Caco-2 (cell line): Measurements from ENCODE around the gene TGIF1. TPM values are rescaled to one million over a fixed set of nuclear protein-coding genes. Genes with fewer than 3 reads are reported as not detected.

Experiments
- BruUV-seq: library from RNA; stranded (reverse); fragments of 400-500 nt; replicated peaks from 2 replicates; lab custom pipeline; 2021; lab: Mats Ljungman, UMichigan
- CTCF ChIA-PET: fragments of 300-600 bp; sonication (Branson Sonifier 250); formaldehyde crosslinking; loops from one replicate; lab custom pipeline; 2022; ENCODE audit warnings: antibody characterized with exemption; lab: Charles Lee
- POLR2A ChIA-PET: fragments of 300-600 bp; sonication (Branson Sonifier 250); formaldehyde crosslinking; loops from one replicate; lab custom pipeline; 2022; ENCODE audit warnings: antibody characterized with exemption; lab: Charles Lee
- DNase-seq, 2 experiments: peaks; one replicate each; pipeline versions ENCODE4 v3.0.0 to v3.0.0-alpha.2; 2020 to 2022
- H3K27me3 ChIP-seq: replicated peaks from 2 replicates; pipeline ENCODE4 v1.6.0; 2011; ENCODE audit warnings: low read length; ENCODE audit not compliant: control insufficient read depth, insufficient read depth
- H3K36me3 ChIP-seq: 2 replicates; pipeline ENCODE4 v1.5.1; 2011; ENCODE audit warnings: low read length; ENCODE audit not compliant: control insufficient read depth, insufficient read depth
- H3K4me1 ChIP-seq: fragments of 250-450 bp; sonication (Bioruptor Pico); 2 replicates; pipeline ENCODE4 v1.5.1; 2020; ENCODE audit warnings: mild to moderate bottlenecking
- H3K4me3 ChIP-seq: 2 replicates; pipeline ENCODE4 v1.5.1; 2011; ENCODE audit warnings: low read depth, mild to moderate bottlenecking, control low read depth, low read length
- H3K9me3 ChIP-seq: fragments of 250-450 bp; sonication (Bioruptor Pico); 2 replicates; pipeline ENCODE4 v1.5.1; 2020; ENCODE audit warnings: mild to moderate bottlenecking, moderate library complexity
- H3K27ac Mint-ChIP-seq: one replicate; pipeline ENCODE4 v1.8.0; 2022; ENCODE audit warnings: mixed read lengths; ENCODE audit not compliant: unreplicated experiment
- H3K27me3 Mint-ChIP-seq: one replicate; pipeline ENCODE4 v1.8.0; 2022; ENCODE audit warnings: mixed read lengths; ENCODE audit not compliant: insufficient read depth, unreplicated experiment
- H3K36me3 Mint-ChIP-seq: one replicate; pipeline ENCODE4 v1.8.0; 2022; ENCODE audit warnings: mild to moderate bottlenecking, mixed read lengths; ENCODE audit not compliant: insufficient read depth, unreplicated experiment
- H3K4me1 Mint-ChIP-seq: one replicate; pipeline ENCODE4 v1.8.0; 2022; ENCODE audit warnings: low read depth, mixed read lengths; ENCODE audit not compliant: unreplicated experiment
- H3K4me3 Mint-ChIP-seq: one replicate; pipeline ENCODE4 v1.8.0; 2022; ENCODE audit warnings: mild to moderate bottlenecking, moderate library complexity, mixed read lengths; ENCODE audit not compliant: unreplicated experiment
- H3K9me3 Mint-ChIP-seq: one replicate; pipeline ENCODE4 v1.8.0; 2022; ENCODE audit warnings: mixed read lengths; ENCODE audit not compliant: unreplicated experiment
- intact Hi-C: fragments of 100-400 bp; cut with micrococcal nuclease; formaldehyde crosslinking; loops from one replicate; pipeline ENCODE4 v1.10.0; 2022; ENCODE audit not compliant: unreplicated experiment
- total RNA-seq: library from RNA; stranded (reverse); gene quantifications from 2 replicates; pipeline ENCODE4 v1.2.3, GENCODE V29; 2022
- TF ChIP-seq, protein P1 (sequence below), 2 experiments: fragments of 200-600 bp in 1 of 2; IDR thresholded peaks; 1 replicate in 1 of 2; 2 replicates in 1 of 2; pipeline versions ENCODE4 v1.5.1 to v1.8.0; 2011 to 2022; ENCODE audit warnings: antibody characterized with exemption in 1 of 2, control low read depth in 1 of 2, inconsistent platforms in 1 of 2, low read depth in 1 of 2, low read length in 1 of 2, mild to moderate bottlenecking in 1 of 2, moderate library complexity in 1 of 2; ENCODE audit not compliant: insufficient read depth in 1 of 2, severe bottlenecking in 1 of 2, unreplicated experiment in 1 of 2

TGIF1 gene
- total RNA-seq, 1 experiment from 2014 or later: 107 TPM

DNA sequence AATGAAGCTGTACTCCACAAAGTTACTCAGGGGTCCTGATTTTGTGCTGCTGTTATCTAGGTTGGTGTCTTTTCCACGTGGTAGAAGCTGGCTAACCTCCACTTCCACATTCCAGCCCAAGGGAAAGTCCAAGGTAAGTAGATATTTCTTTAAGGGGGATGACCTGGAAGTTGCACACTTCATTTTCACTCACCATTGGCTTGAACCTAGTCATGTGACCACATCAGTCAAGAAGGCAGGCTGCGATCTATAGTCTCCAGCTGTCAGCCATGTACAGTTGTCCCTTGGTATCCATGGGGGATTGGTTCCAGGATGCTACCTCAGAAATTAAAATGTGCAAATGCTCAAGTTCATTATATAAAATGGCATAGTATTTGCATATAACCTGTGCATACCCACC is 31.9 kb upstream of the TGIF1 start:
- TF ChIP-seq, protein P1, sequence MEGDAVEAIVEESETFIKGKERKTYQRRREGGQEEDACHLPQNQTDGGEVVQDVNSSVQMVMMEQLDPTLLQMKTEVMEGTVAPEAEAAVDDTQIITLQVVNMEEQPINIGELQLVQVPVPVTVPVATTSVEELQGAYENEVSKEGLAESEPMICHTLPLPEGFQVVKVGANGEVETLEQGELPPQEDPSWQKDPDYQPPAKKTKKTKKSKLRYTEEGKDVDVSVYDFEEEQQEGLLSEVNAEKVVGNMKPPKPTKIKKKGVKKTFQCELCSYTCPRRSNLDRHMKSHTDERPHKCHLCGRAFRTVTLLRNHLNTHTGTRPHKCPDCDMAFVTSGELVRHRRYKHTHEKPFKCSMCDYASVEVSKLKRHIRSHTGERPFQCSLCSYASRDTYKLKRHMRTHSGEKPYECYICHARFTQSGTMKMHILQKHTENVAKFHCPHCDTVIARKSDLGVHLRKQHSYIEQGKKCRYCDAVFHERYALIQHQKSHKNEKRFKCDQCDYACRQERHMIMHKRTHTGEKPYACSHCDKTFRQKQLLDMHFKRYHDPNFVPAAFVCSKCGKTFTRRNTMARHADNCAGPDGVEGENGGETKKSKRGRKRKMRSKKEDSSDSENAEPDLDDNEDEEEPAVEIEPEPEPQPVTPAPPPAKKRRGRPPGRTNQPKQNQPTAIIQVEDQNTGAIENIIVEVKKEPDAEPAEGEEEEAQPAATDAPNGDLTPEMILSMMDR (IDR thresholded peaks at IDR 0.05; ENCODE audit: insufficient read depth in 1 of 2, low read depth in 1 of 2, low read length in 1 of 2, severe bottlenecking in 1 of 2, unreplicated experiment in 1 of 2): no peak
- Histone ChIP-seq H3K9me3 (no peaks in the 10 kb centered on the region; the same call in 1 of the 2 replicates), H3K36me3 (no peaks in the 10 kb centered on the region; the same call in 1 of the 2 replicates), H3K27me3 (no peaks in the 10 kb centered on the region), H3K4me1 (no peaks in the 10 kb centered on the region), H3K4me3 (no peak overlapping the region)
- no peaks in the 10 kb centered on the region for H3K4me1 Mint-ChIP-seq
- DNase-seq: no peak
- no TSS peak for BruUV-seq
- CTCF ChIA-PET: no interaction called here
- intact Hi-C loops: no loop called here
- H3K4me3 Mint-ChIP-seq: no peak overlapping the region
- POLR2A ChIA-PET: no interaction called here
- no peak overlapping the region for H3K27ac Mint-ChIP-seq
- H3K27me3 Mint-ChIP-seq: no peaks in the 10 kb centered on the region
- H3K9me3 Mint-ChIP-seq: no peaks in the 10 kb centered on the region
- H3K36me3 Mint-ChIP-seq: no peaks in the 10 kb centered on the region

DNA sequence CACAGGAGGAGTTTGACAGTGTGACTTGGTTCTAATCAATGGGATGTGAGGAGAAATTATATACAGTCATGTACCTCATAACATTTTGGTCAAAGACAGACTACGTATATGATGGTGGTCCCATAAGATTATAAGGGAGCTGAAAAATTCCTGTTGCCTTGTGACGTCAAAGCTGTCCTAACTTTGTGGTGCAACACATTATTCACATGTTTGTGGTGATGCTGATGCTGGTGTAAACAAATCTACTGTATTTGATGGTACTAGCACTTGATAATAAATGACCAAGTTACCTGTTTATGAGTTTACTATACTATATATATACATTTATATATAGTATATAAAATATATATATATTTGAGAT is 29.1 kb upstream of the TGIF1 start:
- ChIA-PET CTCF (no interaction called here), POLR2A (interaction anchor here (0.5 kb wide), 1 partner anchor 33 kb away, joined by 4 read pairs; no protein-coding TSS in a partner anchor)
- no peaks in the 10 kb centered on the region for H3K4me1 Mint-ChIP-seq
- DNase-seq: no peak
- no peaks in the 10 kb centered on the region for H3K36me3 Mint-ChIP-seq
- no peaks in the 10 kb centered on the region; the same call in 1 of the 2 replicates for H3K36me3 ChIP-seq
- H3K27me3 ChIP-seq: no peaks in the 10 kb centered on the region
- intact Hi-C loops: no loop called here
- H3K4me3 Mint-ChIP-seq: no peak overlapping the region
- H3K4me3 ChIP-seq: no peak overlapping the region
- H3K4me1 ChIP-seq: no peaks in the 10 kb centered on the region
- H3K27ac Mint-ChIP-seq: no peak overlapping the region
- no peaks in the 10 kb centered on the region for H3K9me3 Mint-ChIP-seq
- BruUV-seq: no TSS peak
- H3K9me3 ChIP-seq: no peaks in the 10 kb centered on the region; the same call in 1 of the 2 replicates
- TF ChIP-seq, protein P1 (IDR thresholded peaks at IDR 0.05; ENCODE audit: insufficient read depth in 1 of 2, low read depth in 1 of 2, low read length in 1 of 2, severe bottlenecking in 1 of 2, unreplicated experiment in 1 of 2): no peak
- H3K27me3 Mint-ChIP-seq: no peaks in the 10 kb centered on the region

DNA sequence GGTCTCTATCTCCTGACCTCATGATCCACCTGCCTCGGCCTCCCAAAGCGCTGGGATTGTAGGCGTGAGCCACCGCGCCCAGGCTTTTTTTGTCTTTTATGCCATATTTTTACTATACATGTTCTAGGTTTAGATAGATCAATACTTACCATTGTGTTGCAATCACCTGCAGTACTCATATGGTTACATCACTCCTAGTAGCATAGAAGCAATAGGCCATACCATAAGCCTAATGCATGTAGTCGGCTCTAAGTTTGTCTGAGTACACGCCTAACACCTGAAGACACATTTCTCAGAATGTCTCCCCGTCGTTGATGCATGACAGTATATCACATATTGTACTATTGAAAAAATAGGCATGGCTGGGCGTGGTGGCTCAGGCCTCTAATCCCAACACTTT is 27.1 kb upstream of the TGIF1 start:
- Mint-ChIP-seq H3K27me3 (no peaks in the 10 kb centered on the region), H3K4me1 (no peaks in the 10 kb centered on the region), H3K9me3 (no peaks in the 10 kb centered on the region), H3K27ac (no peak overlapping the region), H3K4me3 (no peak overlapping the region), H3K36me3 (no peaks in the 10 kb centered on the region)
- intact Hi-C loops: no loop called here
- Histone ChIP-seq H3K4me3 (no peak overlapping the region), H3K9me3 (no peaks in the 10 kb centered on the region; the same call in 1 of the 2 replicates), H3K36me3 (no peaks in the 10 kb centered on the region; the same call in 1 of the 2 replicates), H3K27me3 (no peaks in the 10 kb centered on the region), H3K4me1 (no peaks in the 10 kb centered on the region)
- TF ChIP-seq, protein P1 (IDR thresholded peaks at IDR 0.05; ENCODE audit: insufficient read depth in 1 of 2, low read depth in 1 of 2, low read length in 1 of 2, severe bottlenecking in 1 of 2, unreplicated experiment in 1 of 2): no peak
- DNase-seq: no peak
- CTCF ChIA-PET: no interaction called here
- no TSS peak for BruUV-seq
- POLR2A ChIA-PET: no interaction called here
